Measurements from ENCODE around the gene FOXF1. TPM values are rescaled to one million over a fixed set of nuclear protein-coding genes. Genes with fewer than 3 reads are reported as not detected.

The FOXF1 gene
- total and polyA plus RNA-seq, 4 donors: 0.56 to 1.2 (median 0.89) TPM

- H3K27ac ChIP-seq (ENCODE audit: low read depth in 1 of 2, low read length in 2 of 2): peak overlapping the region in 1 of 2 donors; percentile 25
- no peak overlapping the region for H3K9ac ChIP-seq (ENCODE audit: low read depth in 1 of 2, low read length in 2 of 2)
- DNase-seq (ENCODE audit: low spot score): no peak
- TF ChIP-seq RXRA (IDR thresholded peaks at IDR 0.05) (no peak), EGR1 (IDR thresholded peaks at IDR 0.05; ENCODE audit: low read depth in 2 of 2) (no peak), TAF1 (conservative IDR thresholded peaks at IDR 0.05) (no peak), YY1 (IDR thresholded peaks at IDR 0.05) (no peak), CTCF (IDR thresholded peaks at IDR 0.05; ENCODE audit: low read depth, low read length, missing input control) (no peak), NR2F2 (IDR thresholded peaks at IDR 0.05) (no peak), ATF3 (IDR thresholded peaks at IDR 0.05) (no peak), ZBTB33 (IDR thresholded peaks at IDR 0.05) (no peak), SP1 (IDR thresholded peaks at IDR 0.05) (no peak), MAX (IDR thresholded peaks at IDR 0.05) (no peak), JUND (IDR thresholded peaks at IDR 0.05) (no peak), HNF4G (IDR thresholded peaks at IDR 0.05) (no peak)
- peaks cover 0 to 15% (median 0%) of the 10 kb centered on the region in 4 donors for H3K4me1 ChIP-seq (ENCODE audit: control insufficient read depth in 4 of 4, insufficient read depth in 4 of 4, low read length in 3 of 4)
- 9% methylated on average over 29 of the region's 29 CpGs for WGBS
- H3K9me3 ChIP-seq (ENCODE audit: control insufficient read depth in 4 of 4, low read length in 3 of 4): no peaks in the 10 kb centered on the region
- H3K36me3 ChIP-seq (ENCODE audit: control insufficient read depth in 4 of 4, insufficient read depth in 3 of 4, low read depth in 1 of 4, low read length in 3 of 4): no peaks in the 10 kb centered on the region
- H3K27me3 ChIP-seq (ENCODE audit: control insufficient read depth in 4 of 4, insufficient read depth in 4 of 4, low read length in 3 of 4): peaks cover 6 to 28% (median 25%) of the 10 kb centered on the region in 4 donors
- H3K4me3 ChIP-seq (ENCODE audit: low read depth in 1 of 3, low read length in 3 of 3): no peak overlapping the region
These were observed 6.3 kb downstream of the FOXF1 start for GRCh38 chr16:86516623-86517003.

- peak overlapping the region in 1 of 2 donors; percentile 25 for H3K27ac ChIP-seq (ENCODE audit: low read depth in 1 of 2, low read length in 2 of 2)
- no peak for DNase-seq (ENCODE audit: low spot score)
- H3K4me1 ChIP-seq (ENCODE audit: control insufficient read depth in 4 of 4, insufficient read depth in 4 of 4, low read length in 3 of 4): peaks cover 0 to 15% (median 0%) of the 10 kb centered on the region in 4 donors
- H3K36me3 ChIP-seq (ENCODE audit: control insufficient read depth in 4 of 4, insufficient read depth in 3 of 4, low read depth in 1 of 4, low read length in 3 of 4): no peaks in the 10 kb centered on the region
- no peak overlapping the region for H3K4me3 ChIP-seq (ENCODE audit: low read depth in 1 of 3, low read length in 3 of 3)
- peaks cover 6 to 28% (median 24%) of the 10 kb centered on the region in 4 donors for H3K27me3 ChIP-seq (ENCODE audit: control insufficient read depth in 4 of 4, insufficient read depth in 4 of 4, low read length in 3 of 4)
- 37% methylated on average over 9 of the region's 9 CpGs for WGBS
- H3K9ac ChIP-seq (ENCODE audit: low read depth in 1 of 2, low read length in 2 of 2): no peak overlapping the region
- TF ChIP-seq ATF3 (IDR thresholded peaks at IDR 0.05) (no peak), ZBTB33 (IDR thresholded peaks at IDR 0.05) (no peak), SP1 (IDR thresholded peaks at IDR 0.05) (no peak), CTCF (IDR thresholded peaks at IDR 0.05; ENCODE audit: low read depth, low read length, missing input control) (no peak), TAF1 (conservative IDR thresholded peaks at IDR 0.05) (no peak)
- H3K9me3 ChIP-seq (ENCODE audit: control insufficient read depth in 4 of 4, low read length in 3 of 4): no peaks in the 10 kb centered on the region
These were observed 6.7 kb downstream of the FOXF1 start for GRCh38 chr16:86517033-86517432.

All from liver (tissue), 9 donors.